Muscle layer of colon (tissue), 2 donors: ENCODE results near the gene SPNS3.

Experiments used
- H3K27ac ChIP-seq: one replicate; pipeline ENCODE4 v1.7.0; 2013; ENCODE audit warnings: low read depth, mild to moderate bottlenecking, low read length, moderate library complexity
- H3K27me3 ChIP-seq, 2 donors: one replicate each; pipeline ENCODE4 v1.7.0; 2013; ENCODE audit warnings: low read length in 2 of 2, mild to moderate bottlenecking in 2 of 2; ENCODE audit not compliant: insufficient read depth in 2 of 2, control insufficient read depth in 1 of 2
- H3K36me3 ChIP-seq: one replicate; pipeline ENCODE4 v1.7.0; 2013; ENCODE audit warnings: mild to moderate bottlenecking, low read length; ENCODE audit not compliant: insufficient read depth
- H3K4me1 ChIP-seq: one replicate; pipeline ENCODE4 v1.7.0; 2013; ENCODE audit warnings: mild to moderate bottlenecking, low read length; ENCODE audit not compliant: insufficient read depth
- H3K4me3 ChIP-seq, 2 donors: one replicate each; pipeline ENCODE4 v1.7.0; 2013; ENCODE audit warnings: low read length in 2 of 2, low read depth in 1 of 2, mild to moderate bottlenecking in 1 of 2, moderate library complexity in 1 of 2
- H3K9ac ChIP-seq: one replicate; pipeline ENCODE4 v1.7.0; 2013; ENCODE audit warnings: low read length
- H3K9me3 ChIP-seq: one replicate; pipeline ENCODE4 v1.7.0; 2013; ENCODE audit warnings: mild to moderate bottlenecking, low read length
- donor health status: abdominal sarcoma.
- donor health status: Adenocarcinoma of cecum.

Gene SPNS3

GRCh38 chr17:4529533-4530152 lies 95.9 kb downstream of the SPNS3 start:
- Histone ChIP-seq H3K4me1 (no peaks in the 10 kb centered on the region), H3K9me3 (no peaks in the 10 kb centered on the region), H3K36me3 (no peaks in the 10 kb centered on the region), H3K9ac (no peak overlapping the region), H3K4me3 (no peak overlapping the region), H3K27me3 (no peaks in the 10 kb centered on the region), H3K27ac (no peak overlapping the region)

- H3K4me3 ChIP-seq, result no peak overlapping the region
- no peaks in the 10 kb centered on the region for H3K9me3 ChIP-seq
Measured at GRCh38 chr17:4530799-4531730, 97.3 kb downstream of the SPNS3 start.

GRCh38 chr17:4531988-4532736 lies 98.4 kb downstream of the SPNS3 start:
- Histone ChIP-seq H3K4me3 (no peak overlapping the region), H3K4me1 (peaks cover 4% of the 10 kb centered on the region), H3K9me3 (no peaks in the 10 kb centered on the region), H3K27me3 (peaks cover 0 to 13% of the 10 kb centered on the region in 2 donors), H3K36me3 (no peaks in the 10 kb centered on the region), H3K9ac (no peak overlapping the region), H3K27ac (no peak overlapping the region)

More at GRCh38 chr17:4530799-4531730, 97.3 kb downstream of the SPNS3 start:
- H3K27me3 ChIP-seq, result peaks cover 0 to 10% of the 10 kb centered on the region in 2 donors
- no peaks in the 10 kb centered on the region for H3K4me1 ChIP-seq
- H3K36me3 ChIP-seq, result no peaks in the 10 kb centered on the region
- no peak overlapping the region for H3K27ac ChIP-seq
- H3K9ac ChIP-seq, result no peak overlapping the region

GRCh38 chr17:4532860-4533522 lies 99.3 kb downstream of the SPNS3 start:
- Histone ChIP-seq H3K9ac (no peak overlapping the region), H3K36me3 (no peaks in the 10 kb centered on the region)

GRCh38 chr17:4533523-4534504 lies 100.1 kb downstream of the SPNS3 start:
- H3K27me3 ChIP-seq, result peaks cover 0 to 13% of the 10 kb centered on the region in 2 donors
- peaks cover 8% of the 10 kb centered on the region for H3K4me1 ChIP-seq
- no peak overlapping the region for H3K4me3 ChIP-seq
- H3K9me3 ChIP-seq, result no peaks in the 10 kb centered on the region
- H3K27ac ChIP-seq, result peak overlapping the region; percentile 23
- no peaks in the 10 kb centered on the region for H3K36me3 ChIP-seq
- H3K9ac ChIP-seq, result no peak overlapping the region

More at GRCh38 chr17:4532860-4533522, 99.3 kb downstream of the SPNS3 start:
- H3K4me3 ChIP-seq, result no peak overlapping the region
- no peaks in the 10 kb centered on the region for H3K9me3 ChIP-seq
- H3K4me1 ChIP-seq, result peaks cover 8% of the 10 kb centered on the region
- peaks cover 0 to 13% of the 10 kb centered on the region in 2 donors for H3K27me3 ChIP-seq
- H3K27ac ChIP-seq, result no peak overlapping the region

- H3K4me1 ChIP-seq, result peaks cover 8% of the 10 kb centered on the region
- peak overlapping the region; percentile 23 for H3K27ac ChIP-seq
- H3K9ac ChIP-seq, result no peak overlapping the region
- peaks cover 0 to 13% of the 10 kb centered on the region in 2 donors for H3K27me3 ChIP-seq
- H3K36me3 ChIP-seq, result no peaks in the 10 kb centered on the region
- H3K4me3 ChIP-seq, result no peak overlapping the region
- no peaks in the 10 kb centered on the region for H3K9me3 ChIP-seq
Measured at GRCh38 chr17:4534515-4534914, 100.8 kb downstream of the SPNS3 start.

- Histone ChIP-seq H3K4me1 (peaks cover 8% of the 10 kb centered on the region), H3K9ac (no peak overlapping the region), H3K4me3 (no peak overlapping the region), H3K36me3 (no peaks in the 10 kb centered on the region), H3K9me3 (no peaks in the 10 kb centered on the region), H3K27me3 (peaks cover 0 to 13% of the 10 kb centered on the region in 2 donors), H3K27ac (no peak overlapping the region)
Measured at GRCh38 chr17:4534928-4535666, 101.4 kb downstream of the SPNS3 start.

- Histone ChIP-seq H3K27ac (no peak overlapping the region), H3K27me3 (peaks cover 0 to 13% of the 10 kb centered on the region in 2 donors), H3K4me3 (peak overlapping the region; percentile 8 to 14), H3K4me1 (peaks cover 8% of the 10 kb centered on the region), H3K9ac (no peak overlapping the region), H3K36me3 (no peaks in the 10 kb centered on the region), H3K9me3 (no peaks in the 10 kb centered on the region)
Measured at GRCh38 chr17:4535667-4536258, 102.0 kb downstream of the SPNS3 start.

- H3K4me1 ChIP-seq, result peaks cover 8% of the 10 kb centered on the region
- no peak overlapping the region for H3K27ac ChIP-seq
- peaks cover 0 to 13% of the 10 kb centered on the region in 2 donors for H3K27me3 ChIP-seq
- no peak overlapping the region for H3K9ac ChIP-seq
- no peaks in the 10 kb centered on the region for H3K9me3 ChIP-seq
- no peaks in the 10 kb centered on the region for H3K36me3 ChIP-seq
- H3K4me3 ChIP-seq, result peak overlapping the region; percentile 8 to 14
Measured at GRCh38 chr17:4536259-4536741, 102.6 kb downstream of the SPNS3 start.
